Caco-2 (cell line): ENCODE data around the gene ARHGEF5. TPM values are rescaled to one million over a fixed set of nuclear protein-coding genes. Genes with fewer than 3 reads are reported as not detected.
"Not testable (repeated sequence)": the region's sequence is repeated elsewhere in the genome, so short reads cannot be mapped to it uniquely, and the experiment has no call there.

Experiments
- BruUV-seq: library from RNA; stranded (reverse); fragments of 400-500 nt; replicated peaks from 2 replicates; lab custom pipeline; 2021; lab: Mats Ljungman, UMichigan
- CTCF ChIA-PET: fragments of 300-600 bp; sonication (Branson Sonifier 250); formaldehyde crosslinking; loops from one replicate; lab custom pipeline; 2022; ENCODE audit warnings: antibody characterized with exemption; lab: Charles Lee
- POLR2A ChIA-PET: fragments of 300-600 bp; sonication (Branson Sonifier 250); formaldehyde crosslinking; loops from one replicate; lab custom pipeline; 2022; ENCODE audit warnings: antibody characterized with exemption; lab: Charles Lee
- DNase-seq, 2 experiments: peaks; one replicate each; pipeline versions ENCODE4 v3.0.0 to v3.0.0-alpha.2; 2020 to 2022
- H3K27me3 ChIP-seq: replicated peaks from 2 replicates; pipeline ENCODE4 v1.6.0; 2011; ENCODE audit warnings: low read length; ENCODE audit not compliant: control insufficient read depth, insufficient read depth
- H3K36me3 ChIP-seq: 2 replicates; pipeline ENCODE4 v1.5.1; 2011; ENCODE audit warnings: low read length; ENCODE audit not compliant: control insufficient read depth, insufficient read depth
- H3K4me1 ChIP-seq: fragments of 250-450 bp; sonication (Bioruptor Pico); 2 replicates; pipeline ENCODE4 v1.5.1; 2020; ENCODE audit warnings: mild to moderate bottlenecking
- H3K4me3 ChIP-seq: 2 replicates; pipeline ENCODE4 v1.5.1; 2011; ENCODE audit warnings: low read depth, mild to moderate bottlenecking, control low read depth, low read length
- H3K9me3 ChIP-seq: fragments of 250-450 bp; sonication (Bioruptor Pico); 2 replicates; pipeline ENCODE4 v1.5.1; 2020; ENCODE audit warnings: mild to moderate bottlenecking, moderate library complexity
- H3K27ac Mint-ChIP-seq: one replicate; pipeline ENCODE4 v1.8.0; 2022; ENCODE audit warnings: mixed read lengths; ENCODE audit not compliant: unreplicated experiment
- H3K27me3 Mint-ChIP-seq: one replicate; pipeline ENCODE4 v1.8.0; 2022; ENCODE audit warnings: mixed read lengths; ENCODE audit not compliant: insufficient read depth, unreplicated experiment
- H3K36me3 Mint-ChIP-seq: one replicate; pipeline ENCODE4 v1.8.0; 2022; ENCODE audit warnings: mild to moderate bottlenecking, mixed read lengths; ENCODE audit not compliant: insufficient read depth, unreplicated experiment
- H3K4me1 Mint-ChIP-seq: one replicate; pipeline ENCODE4 v1.8.0; 2022; ENCODE audit warnings: low read depth, mixed read lengths; ENCODE audit not compliant: unreplicated experiment
- H3K4me3 Mint-ChIP-seq: one replicate; pipeline ENCODE4 v1.8.0; 2022; ENCODE audit warnings: mild to moderate bottlenecking, moderate library complexity, mixed read lengths; ENCODE audit not compliant: unreplicated experiment
- H3K9me3 Mint-ChIP-seq: one replicate; pipeline ENCODE4 v1.8.0; 2022; ENCODE audit warnings: mixed read lengths; ENCODE audit not compliant: unreplicated experiment
- intact Hi-C: fragments of 100-400 bp; cut with micrococcal nuclease; formaldehyde crosslinking; loops from one replicate; pipeline ENCODE4 v1.10.0; 2022; ENCODE audit not compliant: unreplicated experiment
- total RNA-seq: library from RNA; stranded (reverse); gene quantifications from 2 replicates; pipeline ENCODE4 v1.2.3, GENCODE V29; 2022

ARHGEF5 gene
- total RNA-seq, 1 experiment from 2014 or later = 26.4 TPM

DNA sequence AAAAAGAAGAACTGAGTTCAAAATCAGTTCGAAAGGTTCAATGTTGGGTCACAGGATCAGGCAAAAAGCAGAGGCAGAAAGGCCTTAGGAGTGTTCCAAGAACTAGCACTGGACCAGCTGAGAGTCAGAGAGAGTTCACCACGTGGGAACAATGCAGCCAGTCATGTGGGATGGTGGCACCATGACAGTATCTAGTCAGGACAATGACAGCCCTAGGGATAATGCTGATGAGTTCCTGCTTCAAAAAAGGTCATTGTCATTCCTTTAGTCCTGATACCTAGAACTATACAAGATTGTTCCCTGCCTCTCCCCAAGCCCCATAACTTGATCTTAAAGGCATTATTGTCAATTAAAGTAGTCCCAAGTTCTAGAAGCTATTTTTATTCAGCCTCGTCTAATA is 3.5 kb upstream of the ARHGEF5 start:
- H3K4me3 Mint-ChIP-seq, H3K4me3 ChIP-seq, intact Hi-C loops, DNase-seq, H3K4me1 Mint-ChIP-seq, POLR2A ChIA-PET, H3K27ac Mint-ChIP-seq, H3K36me3 Mint-ChIP-seq, H3K4me1 ChIP-seq, CTCF ChIA-PET, H3K36me3 ChIP-seq, H3K27me3 ChIP-seq, BruUV-seq, H3K27me3 Mint-ChIP-seq, H3K9me3 Mint-ChIP-seq, H3K9me3 ChIP-seq: not testable (repeated sequence)

DNA sequence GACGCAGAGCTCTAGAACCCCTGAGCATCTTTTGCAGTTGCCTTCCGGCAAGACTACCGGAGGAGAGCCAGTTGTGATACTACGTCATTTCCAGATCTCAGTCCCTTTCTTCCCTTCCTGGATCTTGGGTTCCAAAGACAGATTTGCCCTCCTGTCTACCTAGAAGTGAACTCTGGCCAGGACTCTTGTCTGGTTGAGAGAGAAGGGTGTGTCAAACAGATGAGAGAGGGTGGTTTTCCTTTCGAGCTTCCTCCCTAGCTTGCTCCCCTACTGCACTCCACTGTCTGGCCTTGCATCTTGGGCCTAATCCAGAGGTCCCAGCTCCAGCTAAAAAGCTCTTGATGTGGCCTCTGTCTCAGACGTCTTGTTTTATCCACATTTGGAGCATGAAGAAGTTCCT is 983 bp downstream of the ARHGEF5 start:
- H3K4me1 Mint-ChIP-seq, H3K4me3 Mint-ChIP-seq, H3K9me3 ChIP-seq, H3K27me3 Mint-ChIP-seq, H3K36me3 Mint-ChIP-seq, H3K27me3 ChIP-seq, H3K4me3 ChIP-seq, BruUV-seq, H3K4me1 ChIP-seq, POLR2A ChIA-PET, H3K9me3 Mint-ChIP-seq, DNase-seq, intact Hi-C loops, H3K27ac Mint-ChIP-seq, CTCF ChIA-PET, H3K36me3 ChIP-seq: not testable (repeated sequence)

DNA sequence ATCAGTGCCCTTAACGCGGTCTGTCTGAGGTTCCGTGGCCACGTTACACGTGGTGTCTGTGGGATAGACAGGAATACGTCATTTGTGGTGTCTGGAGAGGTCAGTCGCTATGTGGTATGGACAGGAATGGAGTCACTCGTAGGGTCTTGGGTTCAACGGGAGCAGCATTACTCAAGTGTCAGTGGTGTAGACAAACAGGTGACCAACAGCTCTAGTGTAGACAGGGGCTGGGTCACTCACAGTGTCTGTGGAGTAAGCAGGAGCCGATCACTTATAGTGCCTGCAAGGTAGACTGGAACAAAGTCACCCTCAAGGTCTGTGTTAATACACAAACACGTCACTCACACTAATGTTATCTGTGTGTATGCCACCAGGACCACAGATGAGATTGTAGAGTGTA is 1.7 kb downstream of the ARHGEF5 start:
- H3K27me3 ChIP-seq, DNase-seq, H3K4me3 ChIP-seq, H3K9me3 Mint-ChIP-seq, H3K36me3 ChIP-seq, H3K4me3 Mint-ChIP-seq, H3K27me3 Mint-ChIP-seq, POLR2A ChIA-PET, H3K36me3 Mint-ChIP-seq, H3K9me3 ChIP-seq, CTCF ChIA-PET, H3K4me1 ChIP-seq, intact Hi-C loops, H3K27ac Mint-ChIP-seq, H3K4me1 Mint-ChIP-seq: not testable (repeated sequence)
- BruUV-seq = TSS peak; percentile 55

DNA sequence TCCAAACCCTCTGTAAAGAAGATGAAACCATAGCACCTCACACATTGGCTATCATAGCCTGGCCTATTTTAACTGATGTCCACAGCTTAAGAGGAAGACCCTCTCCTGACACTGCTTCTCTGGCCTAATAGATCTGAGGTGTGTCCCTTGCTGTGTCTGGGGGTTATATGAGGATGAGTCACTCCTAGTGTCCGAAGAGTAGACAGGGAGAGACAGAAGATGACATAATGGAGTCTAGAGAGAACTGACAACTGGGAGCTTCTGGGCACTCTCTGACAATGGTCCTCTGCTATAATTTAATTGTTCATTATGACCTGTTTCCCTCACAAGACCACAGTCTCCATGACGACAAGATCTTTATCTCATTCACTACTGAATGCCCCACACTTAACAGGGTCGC is 6.9 kb downstream of the ARHGEF5 start:
- H3K9me3 ChIP-seq, H3K4me1 ChIP-seq, H3K36me3 Mint-ChIP-seq, H3K27ac Mint-ChIP-seq, DNase-seq, H3K27me3 ChIP-seq, H3K36me3 ChIP-seq, H3K4me3 ChIP-seq, BruUV-seq, H3K9me3 Mint-ChIP-seq, H3K27me3 Mint-ChIP-seq, H3K4me1 Mint-ChIP-seq, CTCF ChIA-PET, POLR2A ChIA-PET, H3K4me3 Mint-ChIP-seq, intact Hi-C loops: not testable (repeated sequence)

DNA sequence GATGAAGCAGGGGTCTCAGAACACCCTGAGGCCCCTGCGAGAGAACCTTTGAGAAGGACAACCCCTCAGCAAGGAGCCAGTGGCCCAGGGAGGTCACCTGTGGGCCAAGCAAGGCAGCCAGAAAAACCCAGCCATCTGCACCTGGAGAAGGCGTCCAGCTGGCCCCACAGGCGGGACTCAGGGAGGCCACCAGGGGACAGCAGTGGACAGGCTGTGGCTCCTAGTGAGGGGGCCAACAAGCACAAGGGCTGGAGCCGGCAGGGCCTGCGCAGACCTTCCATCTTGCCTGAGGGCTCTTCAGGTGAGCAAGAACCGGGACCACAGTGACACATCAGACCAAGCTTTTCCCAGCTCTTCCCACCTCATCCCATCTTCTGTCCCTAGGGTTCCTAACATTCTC is 10.3 kb downstream of the ARHGEF5 start:
- H3K4me1 ChIP-seq, intact Hi-C loops, H3K4me3 Mint-ChIP-seq, H3K27me3 Mint-ChIP-seq, BruUV-seq, H3K36me3 ChIP-seq, H3K4me3 ChIP-seq, H3K9me3 ChIP-seq, H3K36me3 Mint-ChIP-seq, POLR2A ChIA-PET, H3K9me3 Mint-ChIP-seq, DNase-seq, H3K4me1 Mint-ChIP-seq, H3K27ac Mint-ChIP-seq, CTCF ChIA-PET, H3K27me3 ChIP-seq: not testable (repeated sequence)

DNA sequence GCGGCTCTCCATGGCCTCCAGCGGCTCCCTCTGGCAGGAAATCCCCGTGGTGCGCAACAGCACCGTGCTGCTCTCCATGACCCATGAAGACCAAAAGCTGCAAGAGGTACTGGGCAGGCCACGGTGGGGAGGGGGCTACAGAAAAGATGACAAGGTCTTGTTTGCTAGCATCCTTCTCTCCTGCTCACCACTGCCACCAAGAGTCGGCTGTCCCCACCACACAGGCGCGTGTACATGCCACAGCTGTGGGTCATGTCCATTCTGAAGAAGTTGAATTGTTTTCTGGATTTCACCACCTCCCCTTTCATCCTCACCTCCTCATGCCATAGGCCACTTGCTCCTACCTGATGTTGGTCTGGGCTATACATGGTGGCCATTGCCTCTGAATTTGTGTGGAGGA is 12.0 kb downstream of the ARHGEF5 start:
- BruUV-seq, H3K9me3 ChIP-seq, H3K9me3 Mint-ChIP-seq, H3K36me3 ChIP-seq, CTCF ChIA-PET, H3K4me3 ChIP-seq, H3K4me1 ChIP-seq, POLR2A ChIA-PET, intact Hi-C loops, H3K27ac Mint-ChIP-seq, H3K4me1 Mint-ChIP-seq, H3K27me3 Mint-ChIP-seq, H3K4me3 Mint-ChIP-seq, H3K27me3 ChIP-seq, H3K36me3 Mint-ChIP-seq, DNase-seq: not testable (repeated sequence)

DNA sequence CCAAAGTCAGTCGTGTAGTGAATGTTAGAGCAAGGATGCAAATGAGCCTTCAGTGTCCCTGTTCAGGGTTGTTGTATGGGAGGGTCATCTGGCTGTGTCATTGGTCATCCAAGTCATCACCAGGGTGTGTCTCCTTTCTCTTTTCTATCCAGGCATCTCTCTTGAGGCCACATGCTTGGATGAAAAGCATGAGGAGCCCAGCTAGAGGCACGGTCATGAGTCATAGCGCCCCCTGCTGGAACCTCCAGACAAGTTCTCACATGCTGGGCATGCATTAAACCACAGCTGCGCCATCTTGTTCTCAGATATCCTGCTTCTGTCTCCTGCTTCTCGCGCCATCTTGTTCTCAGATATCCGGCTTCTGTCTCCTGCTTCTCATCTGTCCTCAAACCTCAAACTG is 14.0 kb downstream of the ARHGEF5 start:
- POLR2A ChIA-PET, H3K4me1 Mint-ChIP-seq, H3K27me3 Mint-ChIP-seq, H3K36me3 ChIP-seq, H3K27ac Mint-ChIP-seq, H3K4me3 Mint-ChIP-seq, H3K4me3 ChIP-seq, CTCF ChIA-PET, H3K27me3 ChIP-seq, H3K9me3 Mint-ChIP-seq, H3K4me1 ChIP-seq, DNase-seq, BruUV-seq, H3K36me3 Mint-ChIP-seq, intact Hi-C loops, H3K9me3 ChIP-seq: not testable (repeated sequence)
